IPS DF 19.7 (cell line): ENCODE data around the gene ZNF605.
"Not testable (repeated sequence)": the region's sequence is repeated elsewhere in the genome, so short reads cannot be mapped to it uniquely, and the experiment has no call there.

Experiments
- DNase-seq: peaks from one replicate; pipeline ENCODE4 v3.0.0-alpha.2; 2013; ENCODE audit warnings: low read depth, low spot score

Gene ZNF605

DNA sequence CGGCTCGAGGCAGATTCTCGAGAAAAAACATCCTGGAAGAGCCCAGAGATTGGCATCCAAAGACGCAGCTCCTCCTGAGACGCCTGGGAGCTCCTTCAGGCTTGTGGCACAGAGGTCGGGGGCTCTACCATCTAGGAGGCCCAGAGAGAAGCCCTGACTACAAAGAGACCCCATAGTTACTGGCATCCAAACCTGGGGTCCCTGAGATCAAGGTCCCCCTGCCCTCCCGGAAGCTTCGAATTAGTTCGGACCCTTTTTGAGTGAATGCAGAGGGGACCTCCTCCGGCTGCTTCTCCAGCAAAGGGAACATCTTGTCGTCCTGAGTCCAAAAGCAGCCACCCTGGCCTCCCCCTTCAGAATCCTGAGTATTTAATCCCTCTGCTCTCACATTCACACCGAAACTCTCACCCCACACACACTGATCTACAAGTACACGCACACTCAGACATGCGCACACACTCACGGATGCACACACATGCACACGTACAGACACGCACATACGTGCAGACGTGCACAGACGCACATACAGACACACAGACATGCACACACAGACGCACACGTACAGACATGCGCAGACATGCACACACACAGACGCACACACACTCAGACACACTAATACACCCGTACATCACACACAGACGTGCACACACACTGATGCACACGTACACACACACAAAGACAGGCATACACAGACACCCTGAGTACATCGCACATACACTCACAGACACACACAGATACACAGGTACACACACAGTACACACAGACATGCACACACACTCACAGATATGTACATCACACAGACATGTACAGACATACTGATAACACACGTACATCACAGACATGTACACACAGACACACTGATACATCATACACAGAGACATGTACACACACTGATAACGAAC is 5.9 kb downstream of the ZNF605 start:
- no peak for DNase-seq

DNA sequence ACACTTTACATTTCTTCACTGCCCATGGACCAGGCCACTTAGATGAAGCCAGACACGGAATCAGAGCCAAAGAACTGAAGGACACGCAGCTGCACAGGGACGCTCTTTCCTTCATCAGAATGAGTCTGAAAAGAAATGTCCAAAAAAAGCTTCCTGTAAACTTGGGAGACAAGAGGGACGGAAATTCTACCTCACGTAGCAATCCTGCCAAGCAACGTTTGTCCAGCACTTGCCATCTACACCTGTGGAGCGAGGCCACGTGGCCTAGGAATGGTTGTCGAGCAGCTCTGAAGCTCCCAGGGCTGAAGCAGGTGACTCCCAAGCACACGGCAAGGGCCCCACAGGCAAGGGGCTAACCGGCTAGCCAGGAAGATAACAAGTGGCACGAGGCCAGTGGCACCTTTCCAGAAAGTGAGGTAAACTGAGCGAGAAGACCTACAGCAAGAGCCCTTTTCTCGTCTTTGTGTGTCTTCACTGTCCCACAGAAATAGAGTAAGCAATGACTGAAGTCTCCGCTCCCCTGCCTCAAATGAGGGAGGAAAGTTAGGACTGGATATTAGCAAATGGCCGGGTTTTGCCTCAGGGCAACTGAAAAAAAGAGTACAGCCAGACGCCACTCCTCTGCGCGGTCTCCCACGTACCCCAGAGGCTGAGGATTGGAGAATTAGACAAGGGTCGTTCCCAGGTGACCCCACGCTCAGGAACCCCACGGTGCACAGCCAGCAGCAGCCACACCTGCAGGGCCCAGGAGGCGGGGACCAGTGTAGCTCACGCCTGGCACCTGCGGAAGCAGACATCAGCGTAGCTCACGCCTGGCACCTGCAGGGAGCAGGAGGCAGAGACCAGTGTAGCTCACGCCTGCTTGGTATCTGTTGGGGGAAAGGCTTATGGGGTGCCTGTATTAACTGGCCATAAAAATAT is 7.7 kb downstream of the ZNF605 start:
- DNase-seq = no peak

DNA sequence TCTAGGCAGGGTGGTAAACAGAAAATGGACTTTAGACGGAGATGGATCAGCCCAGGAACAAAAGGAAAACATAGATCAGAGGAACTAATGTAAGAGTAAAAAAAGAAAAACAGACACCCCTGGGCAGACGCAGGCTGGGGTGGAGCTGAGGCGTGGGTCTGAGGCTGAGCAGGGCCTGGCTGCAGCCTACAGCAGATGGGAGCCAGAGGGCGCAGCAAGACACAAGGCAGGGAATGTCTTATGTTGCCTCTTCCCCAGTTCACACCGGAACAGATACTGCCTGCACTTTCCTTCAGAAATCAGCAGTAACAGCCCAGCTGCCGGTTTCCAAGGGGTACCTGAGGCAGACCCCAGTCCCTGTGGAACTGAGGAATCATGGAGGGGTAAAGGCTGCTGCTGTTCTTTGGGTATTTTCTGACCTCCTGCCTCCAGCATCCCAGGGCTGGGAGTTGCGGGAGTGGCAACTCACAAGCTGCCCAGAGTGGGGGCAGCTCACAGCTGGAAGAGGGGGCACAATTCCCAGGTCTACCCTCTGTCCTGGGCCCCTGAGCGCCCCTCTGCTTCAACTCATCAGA is 9.8 kb downstream of the ZNF605 start:
- no peak for DNase-seq

DNA sequence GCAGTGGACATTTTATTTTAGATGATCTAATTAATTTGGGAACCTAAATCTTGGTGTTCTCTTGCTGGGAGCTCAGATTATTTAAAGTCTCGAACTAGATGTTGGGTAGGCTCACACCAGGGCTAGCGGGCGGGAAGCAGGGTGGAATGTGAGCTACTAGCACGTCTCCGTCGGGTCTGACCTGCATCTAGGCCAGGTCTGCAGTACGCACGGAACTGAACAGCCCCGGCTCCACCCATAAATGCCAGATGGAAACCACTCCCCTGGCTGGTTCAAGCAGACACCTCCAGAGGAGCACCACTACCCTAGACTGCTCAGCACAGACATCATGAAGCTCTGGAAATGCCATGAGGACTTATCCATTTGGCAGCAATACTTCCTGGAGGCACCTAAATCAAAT is 10.3 kb downstream of the ZNF605 start:
- DNase-seq = no peak

DNA sequence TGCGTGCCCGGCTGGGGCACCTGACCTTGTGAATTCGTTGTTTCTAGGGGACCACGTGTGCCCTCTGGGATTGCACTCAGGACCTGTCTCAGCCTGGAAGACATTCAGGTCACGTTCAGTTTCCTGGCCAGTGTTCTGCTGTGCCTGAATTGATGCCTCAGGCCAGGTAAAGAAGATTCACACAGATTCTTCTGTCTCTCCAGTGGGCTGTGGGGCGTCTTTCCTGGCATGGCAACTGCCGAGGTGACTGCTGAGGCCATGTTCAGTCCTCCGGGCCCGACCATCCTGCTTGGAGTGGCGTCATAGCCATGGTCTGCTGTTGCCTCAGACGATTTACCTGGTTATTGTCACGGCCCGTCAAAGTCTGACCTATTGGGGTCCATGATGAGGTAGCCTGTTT is 13.5 kb downstream of the ZNF605 start:
- DNase-seq = no peak

DNA sequence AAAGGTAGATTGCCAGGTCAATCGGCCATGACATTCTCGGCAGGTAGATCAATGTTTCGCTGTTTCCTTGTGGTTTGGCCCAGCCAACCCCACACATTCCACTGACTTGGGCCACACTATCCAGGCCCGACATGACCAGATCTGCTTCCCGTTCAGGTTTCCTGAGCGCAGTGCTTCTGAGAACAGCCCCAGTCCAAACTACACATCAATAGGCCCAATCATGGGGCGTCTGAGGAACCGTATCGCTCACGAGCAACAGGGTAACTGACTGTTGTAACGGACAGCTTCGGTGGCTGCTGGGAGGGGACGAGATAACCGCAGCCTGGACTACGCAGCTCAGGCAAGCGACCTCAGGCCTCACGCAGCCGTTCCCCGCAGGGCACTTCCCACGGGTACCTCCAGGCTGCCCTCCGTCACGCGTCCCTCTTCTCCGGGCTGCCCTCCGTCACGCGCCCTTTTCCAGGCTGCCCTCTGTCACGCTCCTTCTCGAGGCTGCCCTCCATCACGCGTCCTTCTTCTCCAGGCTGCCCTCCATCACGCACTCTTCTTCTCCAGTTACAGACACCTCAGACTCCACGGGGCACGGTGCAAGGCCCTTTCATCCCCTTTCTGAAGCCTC is 14.7 kb downstream of the ZNF605 start:
- no peak for DNase-seq

DNA sequence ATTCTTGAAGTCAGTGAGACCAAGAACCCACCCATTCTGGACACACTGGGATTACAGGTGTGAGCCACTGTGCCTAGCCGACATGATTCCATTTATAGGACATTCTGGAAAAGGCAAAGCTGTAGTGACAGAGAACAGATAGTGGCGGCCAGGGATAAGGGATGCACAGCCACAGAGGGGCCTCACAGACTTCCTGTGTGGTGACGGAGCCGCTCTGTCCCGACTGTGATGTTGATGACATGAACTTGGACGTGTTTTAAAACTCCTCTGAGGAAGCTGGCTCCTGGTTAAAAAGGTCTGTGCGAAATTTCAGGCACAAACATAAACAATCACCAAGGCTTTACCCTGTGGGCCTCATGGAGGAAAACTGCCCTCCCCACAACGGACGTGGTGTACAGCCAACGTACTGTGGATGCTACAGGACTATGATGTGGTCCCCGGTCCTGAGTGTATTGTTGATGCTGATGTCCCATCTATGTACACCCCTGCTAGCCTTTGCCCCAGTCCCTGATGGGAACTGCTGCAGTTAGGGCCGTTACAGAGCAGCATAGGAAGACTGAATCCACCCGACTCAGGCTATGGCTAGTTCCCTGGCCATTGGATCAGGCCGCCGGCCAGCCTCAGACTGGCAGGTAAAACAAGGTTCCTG is 15.9 kb downstream of the ZNF605 start:
- no peak for DNase-seq

DNA sequence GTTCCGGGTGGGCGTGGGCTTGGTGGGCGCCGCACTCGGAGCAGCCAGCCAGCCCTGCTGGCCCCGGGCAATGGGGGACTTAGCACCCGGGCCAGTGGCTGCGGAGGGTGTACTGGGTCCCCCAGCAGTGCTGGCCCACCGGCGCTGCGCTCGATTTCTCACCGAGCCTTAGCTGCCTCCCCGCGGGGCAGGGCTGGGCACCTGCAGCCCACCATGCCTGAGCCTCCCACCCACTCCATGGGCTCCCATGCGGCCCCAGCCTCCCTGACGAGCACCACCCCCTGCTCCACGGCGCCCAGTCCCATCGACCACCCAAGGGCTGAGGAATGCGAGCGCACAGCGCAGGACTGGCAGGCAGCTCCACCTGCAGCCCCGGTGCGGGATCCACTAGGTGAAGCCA is 17.3 kb downstream of the ZNF605 start:
- not testable (repeated sequence) for DNase-seq

DNA sequence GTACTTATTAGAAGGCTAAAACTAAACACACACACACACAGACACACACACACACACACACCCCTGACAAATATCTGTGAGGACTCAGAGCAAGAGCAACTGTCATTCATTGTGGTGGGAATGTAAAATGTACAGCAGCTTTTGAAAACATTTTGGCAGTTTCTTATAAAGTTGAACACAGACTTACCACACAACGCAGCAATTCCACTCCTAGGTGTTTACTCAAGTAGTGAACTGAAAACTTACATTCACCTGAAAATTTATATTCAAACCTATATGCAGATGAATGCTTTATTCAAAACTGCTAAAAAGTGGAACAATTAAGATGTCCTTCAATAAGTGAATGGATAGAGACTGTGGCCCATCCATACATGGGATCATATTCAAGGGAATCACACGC is 18.6 kb downstream of the ZNF605 start:
- no peak for DNase-seq

DNA sequence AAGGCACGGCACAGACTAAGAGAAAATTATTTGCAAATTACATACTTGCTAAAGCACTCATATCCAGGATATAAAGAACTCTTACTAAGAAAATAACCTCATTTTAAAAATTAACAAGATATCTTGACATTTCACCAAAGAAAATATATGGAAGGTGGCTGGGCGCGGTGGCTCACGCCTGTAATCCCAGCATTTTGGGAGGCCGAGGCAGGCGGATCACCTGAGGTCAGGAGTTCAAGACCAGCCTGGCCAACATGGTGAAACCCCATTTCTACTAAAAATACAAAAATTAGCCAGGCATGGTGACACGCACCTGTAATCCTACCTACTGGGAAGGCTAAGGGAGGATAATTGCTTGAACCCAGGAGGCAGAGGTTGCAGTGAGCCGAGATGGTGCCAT is 19.2 kb downstream of the ZNF605 start:
- not testable (repeated sequence) for DNase-seq

DNA sequence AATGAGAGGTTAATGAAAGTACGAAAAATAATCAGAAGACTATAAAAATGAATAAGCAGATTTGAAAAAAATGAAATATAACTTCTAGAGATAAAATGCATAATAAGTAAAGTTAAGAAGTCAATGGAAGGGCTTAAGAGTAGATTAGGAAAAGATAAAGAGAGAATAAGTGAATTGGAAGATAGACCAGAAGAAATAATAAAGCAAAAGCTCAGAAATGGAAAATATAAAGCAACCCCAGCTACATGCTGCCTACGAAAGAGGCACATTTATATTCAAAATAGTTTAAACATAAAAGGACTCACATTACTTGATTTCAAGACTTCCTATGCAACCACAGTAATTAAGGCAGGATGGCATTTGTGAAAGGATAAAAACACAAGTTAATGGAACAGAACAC is 19.9 kb downstream of the ZNF605 start:
- DNase-seq = no peak

DNA sequence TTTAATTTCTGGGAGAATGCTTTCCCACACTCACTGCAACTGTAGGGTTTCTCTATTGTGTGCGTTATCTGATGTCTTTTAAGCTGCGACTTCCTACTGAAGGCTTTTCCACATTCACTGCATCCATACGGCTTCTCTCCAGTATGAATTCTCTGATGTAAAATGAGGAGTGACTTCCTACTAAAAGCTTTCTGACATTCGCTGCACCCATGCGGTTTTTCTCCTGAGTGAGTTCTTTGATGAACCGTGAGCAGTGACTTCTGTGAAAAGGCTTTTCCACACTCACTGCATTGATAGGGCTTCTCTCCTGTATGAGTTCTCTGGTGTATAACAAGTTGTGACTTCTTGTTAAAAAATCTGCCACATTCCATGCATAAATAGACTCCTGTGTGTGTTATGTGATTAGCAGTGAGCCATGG is 29.7 kb downstream of the ZNF605 start:
- DNase-seq = no peak

DNA sequence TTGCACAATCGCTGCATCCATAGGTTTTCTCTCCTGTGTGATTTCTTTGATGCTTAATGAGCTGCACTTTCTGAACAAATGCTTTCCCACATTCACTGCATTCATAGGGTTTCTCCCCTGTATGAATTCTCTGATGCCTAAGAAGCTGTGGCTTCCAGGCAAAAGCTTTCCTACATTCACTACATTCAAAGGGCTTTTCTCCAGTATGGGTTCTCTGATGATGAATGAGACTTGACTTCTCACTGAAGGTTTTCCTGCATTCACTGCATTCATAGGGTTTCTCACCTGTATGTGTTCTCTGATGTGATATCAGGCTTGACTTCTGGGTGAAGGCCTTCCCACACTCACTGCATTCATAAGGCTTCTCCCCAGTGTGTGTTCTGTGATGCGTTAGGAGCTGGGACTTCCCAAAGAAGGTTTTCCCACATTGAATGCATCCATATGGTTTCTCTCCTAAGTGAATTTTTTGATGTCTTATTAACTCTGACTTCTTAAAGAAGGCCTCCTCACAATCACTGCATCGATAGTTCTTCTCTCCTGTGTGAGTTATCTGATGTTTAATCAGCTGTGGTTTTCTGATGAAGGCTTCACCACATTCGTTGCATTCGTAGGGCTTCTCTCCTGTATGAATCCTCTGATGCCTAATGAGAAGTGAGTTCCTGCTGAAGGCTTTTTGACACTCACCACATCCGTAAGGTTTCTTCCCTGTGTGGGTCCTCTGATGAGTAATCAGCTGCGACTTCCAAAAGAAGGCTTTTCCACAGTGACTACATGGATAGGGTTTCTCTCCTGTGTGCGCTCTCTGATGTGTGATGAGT is 30.3 kb downstream of the ZNF605 start:
- no peak for DNase-seq

DNA sequence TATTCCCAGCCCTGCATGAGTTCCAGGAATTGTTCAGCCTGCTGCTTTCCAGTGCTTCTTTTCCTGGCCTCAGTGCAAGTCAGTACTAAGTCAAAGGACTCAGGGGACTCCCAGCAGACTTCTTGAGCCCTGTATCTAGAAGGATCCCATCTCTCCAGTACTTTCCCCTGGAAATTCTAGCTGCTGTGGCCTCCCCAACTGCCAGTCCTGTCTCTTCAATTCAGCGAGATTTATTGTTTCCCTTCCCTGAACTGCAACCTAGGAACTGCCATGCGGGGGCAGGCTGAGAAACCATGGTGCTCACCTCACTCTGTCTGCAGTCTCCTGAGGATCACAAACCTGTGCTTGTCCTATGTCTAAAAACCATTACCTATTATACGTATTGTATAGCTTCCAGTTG is 31.8 kb downstream of the ZNF605 start:
- DNase-seq = no peak

DNA sequence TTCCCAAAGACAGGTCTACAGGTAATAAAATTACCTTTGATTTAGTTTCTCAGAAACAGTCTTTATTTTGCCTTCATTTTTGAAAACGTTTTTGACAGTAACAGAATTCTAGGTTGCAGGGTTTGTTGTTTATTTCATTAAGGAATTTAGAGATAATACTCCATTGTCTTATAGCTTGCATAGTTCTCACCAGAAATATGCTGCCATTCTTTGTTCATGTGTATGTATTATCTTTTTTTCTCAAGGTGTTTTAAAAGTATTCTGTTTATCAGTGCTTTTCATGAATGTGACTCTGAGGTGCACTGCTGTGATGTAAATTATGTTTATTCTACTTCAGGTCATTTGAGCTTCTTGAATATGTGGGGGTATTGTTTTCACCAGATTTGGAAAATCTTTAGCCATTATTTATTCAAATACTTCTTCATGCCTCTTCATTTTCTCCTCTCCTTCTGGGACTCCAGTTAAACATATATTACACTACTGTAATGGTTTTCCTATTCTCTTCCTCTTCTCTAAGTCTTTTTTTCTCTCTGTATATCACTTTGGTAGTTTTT is 32.7 kb downstream of the ZNF605 start:
- DNase-seq = no peak

DNA sequence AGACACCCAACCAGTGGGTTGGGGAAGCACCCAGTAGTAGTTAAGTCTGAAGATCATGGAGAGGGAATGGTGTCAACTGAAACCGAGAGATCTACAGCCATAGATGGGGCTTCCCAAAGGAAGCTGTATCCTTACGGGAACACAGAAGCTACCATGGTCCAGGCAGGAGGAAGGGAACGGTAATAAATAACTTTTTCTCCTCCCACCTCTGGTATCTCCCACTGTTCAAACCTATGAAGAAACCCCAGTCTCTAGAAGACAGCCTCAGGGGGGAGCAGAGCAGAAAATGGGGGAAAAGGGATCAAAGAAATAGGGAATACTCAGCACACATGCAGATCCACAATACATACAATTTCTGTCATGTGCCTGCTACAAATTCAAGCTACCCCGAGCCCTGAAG is 33.4 kb downstream of the ZNF605 start:
- no peak for DNase-seq

DNA sequence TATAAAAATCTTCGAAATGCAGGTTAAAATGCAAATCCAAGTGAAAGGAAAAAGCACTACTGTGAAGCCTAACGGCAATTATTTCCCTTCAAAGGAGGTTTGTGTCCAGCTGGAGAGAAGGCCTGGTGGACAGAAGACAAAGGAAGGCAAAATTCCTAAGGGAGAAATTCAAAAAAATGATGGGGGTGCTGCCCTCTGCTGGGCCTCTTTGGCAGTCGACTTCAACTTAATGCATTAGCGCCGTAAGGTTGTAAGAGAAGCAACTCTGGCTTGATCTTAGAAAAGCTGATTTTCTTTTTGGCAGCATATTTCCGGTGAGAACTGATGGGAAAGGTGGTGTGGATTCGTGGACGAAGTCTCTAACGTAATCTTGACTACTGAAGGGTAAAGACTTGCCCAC is 34.4 kb downstream of the ZNF605 start:
- no peak for DNase-seq

DNA sequence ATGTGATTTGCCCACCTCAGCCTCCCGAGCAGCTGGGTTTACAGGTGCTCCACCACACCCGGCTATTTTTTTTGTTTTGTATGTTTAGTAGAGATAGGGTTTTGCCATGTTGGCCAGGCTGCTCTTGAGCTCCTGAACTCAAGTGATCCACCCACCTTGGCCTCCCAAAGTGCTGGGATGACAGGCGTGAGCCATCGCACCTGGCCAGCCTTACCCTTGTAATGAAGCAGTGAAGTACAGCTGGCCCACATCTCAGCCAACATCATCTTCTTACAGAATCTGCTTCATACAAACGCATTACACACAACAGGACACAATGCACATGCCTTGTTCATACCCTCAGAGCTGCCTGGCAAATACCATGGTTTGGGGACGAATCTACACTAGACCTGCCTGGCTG is 37.4 kb downstream of the ZNF605 start:
- DNase-seq = no peak

DNA sequence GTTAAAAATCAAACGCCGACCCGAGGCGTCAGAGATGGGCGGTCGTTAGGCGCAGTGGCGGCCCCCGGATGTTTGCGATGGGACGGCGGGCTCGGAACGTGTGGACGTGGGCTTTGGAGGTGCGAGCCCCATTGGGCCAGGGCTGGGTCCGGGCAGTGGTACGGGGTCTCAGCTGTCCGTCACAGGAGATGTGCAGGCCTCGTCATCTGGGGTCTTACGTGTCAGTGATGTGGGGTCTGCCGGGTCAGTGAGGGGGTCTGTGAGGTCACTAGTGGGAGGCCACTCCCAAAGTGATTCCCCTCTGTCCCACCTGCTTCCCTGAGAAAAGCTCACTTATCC is 47.1 kb downstream of the ZNF605 start:
- no peak for DNase-seq
